Stimulated activated CD8-positive, alpha-beta memory T cell treated with anti-CD3 and anti-CD28 coated beads, Interleukin-4, amount 100 ng/mL, for 24 hours (primary cell): ENCODE data around the gene DNHD1.

ENCODE experiments used
- DNase-seq: peaks from one replicate; pipeline ENCODE4 v3.0.0-alpha.2; 2020; ENCODE audit warnings: low read depth

Gene DNHD1

DNA sequence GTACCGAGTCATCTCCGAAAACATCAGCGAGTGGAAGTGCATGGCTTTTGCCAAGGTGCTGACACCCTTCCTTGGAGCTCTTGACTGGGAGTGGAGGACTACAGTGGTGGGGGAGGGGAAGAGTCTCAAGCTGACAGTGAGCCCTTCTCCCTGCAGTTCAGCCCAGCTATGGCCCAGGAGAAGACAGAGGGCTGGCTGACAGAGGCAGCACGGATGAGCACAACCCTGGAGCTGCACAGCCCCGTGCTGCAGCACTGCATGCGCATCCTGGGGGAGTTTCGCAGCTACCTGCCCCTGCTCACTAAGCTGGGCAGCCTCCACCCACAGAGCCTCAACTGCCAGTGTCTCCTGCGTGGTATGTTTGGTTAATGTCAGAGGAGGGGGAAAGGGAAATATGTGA lies 41.4 kb downstream of the DNHD1 start:
- no peak for DNase-seq

DNA sequence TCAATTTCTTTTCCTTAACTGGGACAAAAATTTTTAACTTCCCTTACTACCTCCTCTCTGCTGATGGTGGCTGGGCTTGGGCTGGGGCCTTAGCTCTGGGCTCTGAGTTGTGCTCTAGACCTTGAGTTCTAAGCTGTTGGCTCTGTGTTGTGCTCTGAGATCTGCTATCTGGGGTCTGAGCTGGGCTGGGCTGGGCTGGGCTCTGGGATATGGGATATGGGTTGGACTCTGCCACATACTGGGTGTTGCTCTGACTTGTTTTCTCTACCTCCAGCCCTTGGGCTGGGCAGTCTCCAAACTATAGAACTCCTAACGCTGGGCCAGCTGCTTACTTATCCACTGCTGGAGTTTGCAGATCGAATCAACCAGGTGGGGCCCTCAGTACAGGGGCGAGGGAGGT lies 41.9 kb downstream of the DNHD1 start:
- DNase-seq = no peak

DNA sequence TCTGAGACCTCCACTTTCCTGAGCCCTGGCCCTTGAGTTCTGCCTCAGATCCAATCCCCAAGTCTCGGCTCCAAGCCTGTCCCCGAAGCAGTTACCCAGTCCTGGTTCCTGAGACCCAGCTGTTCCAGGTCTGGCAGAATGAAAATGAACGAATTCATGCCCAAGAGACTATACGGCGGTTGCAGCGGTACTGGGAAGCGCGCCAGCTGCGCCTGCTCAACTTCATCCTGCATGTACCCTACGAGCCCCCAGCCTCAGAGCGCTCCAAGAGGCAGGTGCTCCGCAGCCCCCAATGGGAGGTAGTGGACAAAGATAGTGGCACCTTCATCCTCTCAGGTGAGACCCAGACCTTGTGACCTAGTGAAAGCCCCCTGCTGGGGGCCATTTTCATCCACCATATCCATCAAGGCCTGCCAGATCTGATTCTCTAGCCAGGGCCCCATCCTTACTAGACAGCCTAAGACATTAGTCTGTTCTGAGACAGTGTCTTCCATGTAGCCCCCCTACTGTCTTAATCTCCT lies 42.7 kb downstream of the DNHD1 start:
- no peak for DNase-seq

DNA sequence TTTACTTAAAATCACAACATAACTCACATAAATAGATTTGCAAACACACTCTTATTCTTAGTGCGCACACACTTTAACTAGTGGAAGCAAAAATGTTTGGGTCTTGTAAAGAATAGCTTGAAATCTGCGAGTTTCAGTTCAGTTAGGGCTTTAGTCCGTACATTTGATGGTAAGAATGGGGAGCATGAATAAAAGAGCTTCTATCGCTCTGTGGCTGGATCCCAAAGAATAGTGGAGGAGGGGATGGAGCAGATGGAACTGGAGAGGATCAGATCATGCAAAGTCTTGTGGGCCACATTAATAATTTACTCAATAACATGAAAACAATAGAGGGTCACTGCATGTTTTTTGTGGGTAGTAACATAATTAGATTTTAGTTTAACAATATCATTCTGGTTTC lies 44.3 kb downstream of the DNHD1 start:
- no peak for DNase-seq

DNA sequence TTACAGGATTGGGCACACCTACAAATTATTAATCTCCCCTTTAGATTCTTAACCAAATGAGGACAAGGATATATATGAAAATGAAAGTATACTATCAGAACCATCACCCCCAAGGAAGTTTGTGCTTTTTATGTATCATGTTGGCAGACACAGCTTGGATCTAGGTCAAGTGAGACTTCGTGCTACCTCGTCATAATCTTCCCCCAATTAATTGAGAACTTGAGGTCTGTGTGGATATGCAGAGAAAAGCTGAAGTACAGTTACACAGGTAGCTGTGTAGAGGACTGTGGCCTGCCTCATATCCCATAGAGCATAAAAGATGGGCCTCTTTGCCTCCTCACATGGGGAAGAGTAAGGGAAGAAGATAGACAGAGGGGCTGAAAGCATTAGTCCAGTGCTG lies 45.6 kb downstream of the DNHD1 start:
- DNase-seq = no peak

DNA sequence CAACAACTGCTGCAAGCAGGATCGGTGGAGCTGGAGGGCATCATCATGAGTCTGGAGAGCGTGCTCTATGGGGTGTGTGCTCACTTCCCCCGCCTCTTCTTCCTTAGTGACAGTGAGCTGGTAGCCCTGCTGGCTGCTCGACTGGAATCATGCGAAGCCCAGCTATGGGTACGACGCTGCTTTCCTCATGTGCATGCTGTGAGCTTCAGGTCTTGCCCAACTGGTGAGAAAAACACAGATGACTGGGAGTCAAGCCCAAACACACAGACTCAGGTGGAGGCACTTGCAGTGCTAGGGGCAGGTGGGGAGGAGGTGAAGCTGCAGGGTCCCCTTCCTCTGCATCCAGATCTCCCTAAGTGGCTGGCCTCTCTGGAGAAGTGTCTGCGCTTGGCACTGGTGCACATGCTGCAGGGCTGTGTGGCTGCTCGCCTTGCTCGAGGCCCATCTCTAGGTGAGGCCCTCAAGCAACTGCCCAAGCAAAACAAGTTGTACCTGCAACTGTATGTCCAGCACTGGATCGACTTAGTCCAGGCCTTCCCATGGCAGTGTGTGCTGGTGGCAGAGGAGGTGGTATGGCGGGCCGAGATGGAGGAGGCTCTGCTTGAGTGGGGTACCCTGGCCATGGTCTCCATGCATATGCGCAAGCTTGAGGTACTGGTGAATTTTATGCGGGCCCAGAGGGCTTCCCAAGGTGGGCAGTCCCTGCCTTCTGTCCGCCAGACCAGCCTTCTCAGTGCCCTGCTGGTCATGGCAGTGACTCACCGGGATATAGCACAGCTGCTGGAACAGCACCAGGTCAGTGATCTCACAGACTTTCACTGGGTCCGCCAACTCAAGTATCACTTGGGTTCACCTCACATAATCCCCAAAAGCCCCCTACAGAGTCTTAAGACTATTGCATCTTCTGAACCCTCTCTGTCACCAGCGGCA lies 48.1 kb downstream of the DNHD1 start:
- no peak for DNase-seq

DNA sequence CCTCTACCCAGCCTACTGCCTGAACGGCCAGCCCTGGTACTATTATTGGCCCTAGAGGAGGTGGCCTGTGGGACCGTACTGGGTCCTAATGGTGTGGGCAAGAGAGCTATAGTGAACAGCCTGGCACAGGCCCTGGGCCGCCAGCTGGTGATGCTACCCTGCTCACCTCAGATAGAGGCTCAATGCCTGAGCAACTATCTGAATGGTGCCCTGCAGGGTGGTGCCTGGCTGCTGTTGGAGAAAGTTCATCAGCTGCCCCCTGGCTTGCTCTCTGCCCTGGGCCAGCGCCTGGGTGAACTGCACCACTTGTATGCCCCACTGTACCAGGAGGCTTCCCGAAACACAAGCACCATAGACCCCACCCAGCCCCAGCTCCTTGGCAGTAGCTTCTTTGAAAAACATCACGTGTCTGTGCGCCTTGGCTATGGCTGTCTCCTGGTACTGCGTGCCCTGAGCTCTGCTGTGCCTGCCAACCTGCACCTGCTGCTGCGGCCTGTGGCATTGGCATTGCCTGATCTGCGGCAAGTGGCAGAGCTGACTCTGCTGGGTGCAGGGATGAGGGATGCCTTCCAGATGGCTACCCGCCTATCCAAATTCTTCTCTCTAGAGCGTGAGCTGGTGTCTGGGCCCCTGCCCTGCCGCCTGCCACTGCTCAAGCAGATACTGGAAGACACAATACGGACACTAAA lies 49.0 kb downstream of the DNHD1 start:
- no peak for DNase-seq

DNA sequence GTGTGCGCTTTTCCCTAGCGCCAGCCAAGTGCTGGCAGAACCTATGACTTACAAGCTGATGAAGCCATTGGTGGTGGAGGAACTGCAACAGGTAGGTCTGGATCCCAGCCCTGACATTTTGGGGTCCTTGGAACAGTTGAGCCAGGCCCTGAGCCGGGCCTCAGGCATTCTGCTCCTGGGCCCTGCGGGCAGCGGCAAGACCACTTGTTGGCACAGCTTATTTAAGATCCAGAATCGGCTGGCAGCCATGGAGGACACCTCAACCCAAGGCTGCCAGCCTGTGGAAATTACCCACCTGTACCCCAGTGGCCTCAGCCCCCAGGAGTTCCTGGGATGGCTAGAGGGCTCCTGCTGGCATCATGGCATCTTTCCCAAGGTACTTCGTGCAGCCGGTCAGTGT lies 49.7 kb downstream of the DNHD1 start:
- no peak for DNase-seq

DNA sequence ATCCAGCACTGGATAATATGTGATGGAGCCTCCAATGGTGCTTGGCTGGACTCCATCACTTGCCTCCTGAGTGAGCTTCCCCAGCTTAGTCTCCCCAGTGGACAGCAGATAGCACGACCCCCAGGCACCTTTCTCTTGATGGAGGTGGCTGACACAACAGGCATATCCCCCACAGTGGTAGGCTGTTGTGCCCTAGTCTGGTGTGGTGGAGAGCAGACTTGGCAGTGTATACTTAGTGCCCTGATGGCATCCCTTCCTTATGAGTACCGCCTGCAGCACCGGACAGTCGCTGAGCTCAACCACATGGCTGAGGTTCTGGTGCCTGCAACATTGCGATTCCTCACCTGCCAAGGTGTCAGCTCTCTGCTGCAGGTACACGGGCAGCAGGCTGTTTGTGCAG lies 50.1 kb downstream of the DNHD1 start:
- no peak for DNase-seq

DNA sequence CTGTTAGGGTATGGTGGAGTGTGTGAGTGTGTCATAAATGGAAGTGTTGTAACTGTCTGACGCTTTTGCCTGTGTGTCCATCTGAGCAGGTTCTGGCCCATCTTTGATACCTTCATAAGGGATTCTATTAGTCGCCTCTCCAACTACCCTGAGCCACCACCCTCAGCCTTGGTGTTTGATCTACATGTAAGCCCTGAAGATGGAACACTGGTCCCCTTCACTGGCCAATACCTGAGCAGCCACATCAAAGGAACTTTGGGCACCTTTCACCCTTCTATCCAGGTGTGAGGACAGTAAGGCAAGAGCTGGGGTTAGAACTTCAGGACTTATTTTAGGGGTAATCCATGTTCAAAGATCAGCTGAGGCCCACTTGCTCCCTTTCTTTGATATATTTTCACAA lies 51.0 kb downstream of the DNHD1 start:
- DNase-seq = no peak

DNA sequence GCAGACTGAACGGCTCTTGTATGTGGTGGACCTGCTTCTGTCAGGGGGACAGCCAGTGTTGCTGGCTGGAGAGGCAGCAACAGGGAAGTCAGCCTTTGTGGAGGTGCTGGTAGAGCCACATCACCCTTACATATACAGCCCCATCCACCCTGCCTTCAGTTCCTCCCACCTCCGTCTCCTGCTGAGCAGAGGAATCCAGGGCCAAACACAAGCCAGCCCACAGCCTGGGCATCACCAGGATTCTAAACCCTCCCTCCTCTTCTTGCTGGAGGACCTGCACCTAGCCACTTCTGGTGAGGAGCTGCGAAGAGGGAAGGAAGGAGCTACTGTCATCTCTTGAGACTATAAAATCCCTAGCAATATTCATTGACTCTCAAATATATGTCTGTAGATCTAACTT lies 51.6 kb downstream of the DNHD1 start:
- DNase-seq = no peak

DNA sequence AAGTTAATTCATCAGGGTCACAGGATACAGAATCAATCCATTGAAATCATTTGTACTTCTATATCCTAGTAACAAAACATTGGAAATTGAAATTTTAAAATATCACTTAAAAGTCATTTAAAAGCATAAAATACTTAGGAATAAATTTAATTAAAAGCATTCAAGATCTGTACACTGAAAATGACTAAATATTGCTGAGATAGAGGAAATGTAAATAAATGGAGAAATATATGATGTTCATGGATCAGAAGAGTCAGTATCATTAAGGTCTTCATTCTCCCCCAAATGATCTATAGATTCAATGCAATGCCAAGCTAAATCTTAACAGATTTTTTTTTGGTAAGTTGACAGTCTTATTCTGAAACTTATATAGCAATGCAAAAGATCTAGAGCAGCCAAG lies 56.6 kb downstream of the DNHD1 start:
- no peak for DNase-seq

DNA sequence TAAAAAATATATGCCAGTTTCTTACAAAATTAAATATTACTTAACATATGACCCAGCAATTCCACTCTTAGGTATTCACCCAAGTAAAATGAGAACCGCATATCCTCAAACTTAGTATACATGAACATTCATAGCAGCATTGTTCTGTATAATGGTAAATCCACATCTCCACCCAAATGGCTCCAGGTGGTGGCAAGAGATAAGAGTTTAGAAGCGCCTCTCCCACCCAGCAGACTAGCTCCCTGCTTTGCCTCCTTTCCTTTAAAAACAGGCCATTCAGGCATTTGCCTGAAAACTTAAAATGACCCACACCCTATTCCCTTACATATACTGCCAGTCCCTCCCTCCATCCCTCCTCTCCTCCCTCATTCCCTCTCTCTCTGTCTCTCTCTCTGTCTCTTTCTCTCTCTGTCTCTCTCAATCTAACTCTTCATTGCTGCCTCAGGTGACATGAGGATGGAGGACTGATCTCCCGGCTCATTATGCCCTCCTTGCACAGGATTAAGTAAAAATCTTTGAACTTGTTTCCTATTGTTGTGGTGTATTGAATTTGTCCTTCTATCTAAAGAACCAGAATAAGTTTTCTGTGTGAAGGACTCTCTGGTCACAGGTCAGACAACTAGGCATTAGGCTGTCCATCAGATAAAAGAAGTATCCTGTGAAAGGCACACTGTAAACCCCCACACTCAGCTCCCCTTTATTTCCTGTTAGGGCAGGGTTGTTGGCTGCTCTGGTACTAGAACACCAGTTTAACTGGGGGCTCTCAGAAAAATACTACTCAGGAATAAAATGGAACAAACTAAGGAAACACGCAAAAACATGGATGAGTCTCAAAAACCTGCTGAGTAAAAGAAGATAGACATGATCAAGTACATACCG lies 58.0 kb downstream of the DNHD1 start:
- DNase-seq = no peak

DNA sequence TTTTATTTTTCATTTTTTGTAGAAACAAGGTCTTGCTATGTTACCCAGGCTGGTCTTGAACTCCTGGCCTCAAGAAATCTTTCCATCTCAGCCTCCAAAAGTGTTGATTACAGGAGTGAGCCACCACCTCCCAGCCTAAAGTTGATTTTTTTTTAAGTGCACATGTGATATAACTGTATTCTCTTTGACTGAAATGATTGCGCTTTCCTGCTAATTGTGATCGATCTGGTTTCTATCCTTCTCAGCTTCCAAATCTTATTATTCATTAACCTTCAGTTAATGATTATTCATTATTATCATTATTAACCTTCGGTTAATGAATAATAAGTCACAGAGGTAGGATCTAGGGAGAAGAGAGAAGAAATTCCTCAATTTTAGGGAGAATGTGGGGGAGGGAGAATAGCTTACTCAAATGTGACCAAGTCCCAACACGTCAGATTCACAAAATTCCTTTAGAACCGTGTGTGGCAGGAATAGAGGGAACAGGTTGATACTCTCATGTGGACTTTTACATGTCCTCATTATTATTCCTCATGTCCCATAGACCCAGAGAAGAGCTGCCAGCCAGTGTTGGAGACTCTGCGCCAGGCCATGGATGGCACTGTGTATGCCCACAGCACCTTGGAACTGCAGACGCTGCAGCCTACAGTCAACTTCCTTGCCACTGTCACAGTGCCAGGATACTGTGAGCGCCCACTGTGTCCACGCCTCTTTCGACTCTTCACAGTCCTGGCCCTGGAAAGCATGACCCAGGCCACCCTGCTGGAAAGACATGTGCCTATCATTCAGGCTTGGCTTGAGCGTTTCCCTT lies 59.3 kb downstream of the DNHD1 start:
- DNase-seq = no peak

DNA sequence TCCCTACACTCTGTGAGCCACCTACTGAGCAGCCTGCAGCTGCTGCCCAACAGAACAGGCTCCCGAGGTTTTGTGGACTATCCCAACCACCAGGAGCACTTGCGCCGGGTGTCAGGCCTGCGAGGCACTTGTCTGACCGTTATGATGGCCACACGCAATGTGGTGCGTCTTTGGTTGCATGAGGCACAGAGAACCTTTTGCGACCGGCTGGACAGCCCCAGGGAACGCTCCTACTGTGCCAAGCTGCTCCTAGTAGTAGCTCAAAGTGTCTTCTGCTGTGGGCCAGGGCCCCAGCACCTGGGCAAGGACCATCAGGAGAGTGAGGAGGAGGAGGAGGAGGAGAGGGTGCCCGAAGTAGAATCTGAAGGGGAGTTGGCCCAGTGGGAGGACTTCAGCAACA lies 60.0 kb downstream of the DNHD1 start:
- DNase-seq = no peak

DNA sequence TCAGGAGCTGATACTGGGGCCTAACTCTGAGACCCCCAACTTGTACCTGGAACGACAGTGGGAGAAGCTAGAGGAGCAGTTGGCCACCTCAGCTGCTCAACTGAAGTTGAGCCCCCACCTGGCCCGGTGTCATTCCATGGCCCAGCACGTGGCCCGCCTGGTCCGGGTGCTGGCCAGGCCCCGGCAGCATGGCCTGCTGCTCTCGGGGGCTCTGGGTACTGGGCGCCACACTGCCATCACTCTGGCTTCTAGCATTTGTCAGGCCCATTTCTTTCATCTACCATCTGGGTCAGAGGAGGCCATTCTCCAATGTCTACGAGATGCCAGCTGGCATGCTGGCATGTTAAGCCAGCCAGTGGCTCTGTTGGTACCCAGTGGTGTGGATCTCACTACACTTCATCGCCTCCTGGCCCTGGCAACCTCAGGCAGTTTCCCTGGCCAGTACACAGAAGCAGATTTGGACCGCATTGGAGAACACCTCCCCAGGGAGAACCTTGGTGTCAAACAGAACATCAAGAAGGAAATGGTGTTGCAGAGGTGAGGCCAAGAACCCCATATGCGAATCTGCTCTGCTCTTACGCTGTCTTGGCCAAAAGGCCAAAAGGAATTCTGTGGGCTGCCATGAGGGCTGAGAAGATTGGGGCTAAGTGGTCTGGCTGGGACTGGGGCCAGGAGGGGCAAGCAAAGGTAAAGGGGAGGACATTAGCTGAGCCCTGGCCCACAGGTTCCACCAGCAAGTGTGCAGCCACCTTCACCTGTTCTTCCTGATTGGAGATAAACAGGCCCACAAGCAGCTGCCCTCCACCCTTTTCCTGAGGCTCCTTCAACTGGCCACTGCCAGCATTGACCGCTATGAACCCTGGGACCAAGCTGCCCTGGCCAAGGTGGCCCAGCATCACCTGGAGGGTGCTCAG lies 60.9 kb downstream of the DNHD1 start:
- DNase-seq = no peak

DNA sequence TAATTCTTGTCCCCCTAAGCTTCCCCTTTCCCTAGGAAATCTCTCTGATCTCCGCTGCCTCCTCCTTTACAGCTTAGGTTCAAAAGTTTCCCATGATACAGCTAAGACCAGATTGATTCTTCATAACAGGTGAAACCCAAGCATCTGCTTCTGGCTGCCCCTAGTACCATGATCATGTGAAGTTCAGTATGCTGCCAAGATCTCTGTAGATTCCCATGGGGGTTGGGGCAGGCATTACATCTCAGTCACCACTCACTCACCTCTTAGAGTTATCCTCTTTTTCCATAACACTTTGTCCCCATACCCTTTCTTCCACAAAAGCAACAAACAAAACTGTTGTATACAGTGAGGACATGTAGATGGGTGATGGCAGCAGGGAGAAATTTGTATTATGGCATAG lies 62.3 kb downstream of the DNHD1 start:
- DNase-seq = no peak

DNA sequence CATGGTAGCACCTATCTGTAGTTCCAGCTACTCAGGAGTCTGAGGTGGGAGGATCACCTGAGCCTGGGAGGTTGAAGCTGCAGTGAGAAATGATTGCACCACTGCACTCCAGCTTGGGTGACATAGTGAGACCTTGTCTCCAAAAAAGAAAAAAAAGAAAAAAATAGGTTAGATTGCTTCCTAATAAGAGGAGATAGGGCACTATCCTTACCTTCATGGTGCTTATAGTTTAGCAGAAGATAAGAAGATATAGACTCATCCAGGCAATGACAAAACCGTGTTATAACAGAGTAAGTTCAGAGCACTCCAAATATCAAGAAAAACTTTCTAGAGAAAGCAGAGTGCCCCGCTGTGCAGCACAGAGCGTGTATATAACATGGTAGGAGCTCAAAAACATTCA lies 64.2 kb downstream of the DNHD1 start:
- no peak for DNase-seq

DNA sequence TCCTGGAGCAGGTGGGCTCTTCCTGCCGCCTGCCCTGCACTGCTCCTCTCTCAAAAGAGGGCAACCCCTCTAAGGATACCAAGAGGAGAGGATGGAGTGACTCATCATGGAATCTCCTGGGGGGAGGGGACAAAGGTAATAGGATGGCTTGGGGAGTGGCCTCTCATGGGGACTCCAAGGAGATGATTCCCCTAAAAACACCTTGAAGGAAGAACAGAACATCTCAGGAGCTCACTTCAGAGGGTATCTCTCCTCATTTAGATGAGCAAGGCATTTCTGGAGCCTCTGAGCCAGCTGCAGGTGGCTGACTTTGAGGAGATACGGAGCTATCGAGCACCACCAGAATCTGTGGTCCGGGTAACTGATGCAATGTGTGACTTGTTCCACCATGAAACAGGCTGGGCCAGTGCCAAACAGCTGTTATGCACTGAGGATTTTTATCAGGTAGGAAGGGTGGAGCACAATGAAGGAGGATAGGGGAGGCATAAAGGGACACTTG lies 66.1 kb downstream of the DNHD1 start:
- no peak for DNase-seq

DNA sequence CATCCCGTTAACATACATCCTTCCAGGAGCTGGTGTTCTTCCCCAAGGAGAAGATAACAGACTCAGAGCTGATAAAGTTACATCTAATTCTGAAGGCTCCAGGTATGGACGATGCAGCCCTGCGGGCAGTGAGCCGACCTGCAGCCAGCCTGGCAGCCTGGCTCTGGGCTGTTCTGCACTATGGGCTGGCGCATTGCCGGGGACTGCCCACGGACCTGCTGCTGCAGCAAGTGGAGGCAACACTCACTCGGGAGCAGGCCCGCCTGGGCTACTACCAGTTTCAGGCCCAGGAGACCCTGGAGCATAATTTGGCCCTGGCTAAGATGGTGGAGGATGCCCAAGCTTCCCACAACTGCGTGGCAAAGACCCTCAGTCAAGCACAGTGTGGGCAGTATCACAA lies 66.6 kb downstream of the DNHD1 start:
- DNase-seq = no peak
